ENCODE measurements around the gene C9orf85. TPM values are rescaled to one million over a fixed set of nuclear protein-coding genes. Genes with fewer than 3 reads are reported as not detected.
A peak's percentile ranks its signal among the peaks of the same experiment; 100 is the strongest.

Gene C9orf85
- total and polyA plus RNA-seq, 9 of the 15 experiments (the other 6 are each of a cell fraction or from before 2014, with no cell fraction given) = 6.7 to 17.6 (median 13.0) TPM

- peak; percentile 48; the same call in 1 of the 2 replicates for TF ChIP-seq FOXM1 (IDR thresholded peaks at IDR 0.05; ENCODE audit: low read depth)
- TF ChIP-seq FOXM1 (CRISPR knock-in tag; IDR thresholded peaks at IDR 0.05; ENCODE audit: low read depth) = no peak
- no peak for TF ChIP-seq ELF1 (tag; IDR thresholded peaks at IDR 0.05)
- TF ChIP-seq L3MBTL2 (IDR thresholded peaks at IDR 0.05) = peak; percentile 20; the same call in 1 of the 2 replicates
- TF ChIP-seq CHAMP1 (IDR thresholded peaks at IDR 0.05) = no peak
- no peak for TF ChIP-seq ZNF354B (CRISPR knock-in tag; IDR thresholded peaks at IDR 0.05)
Measured at GRCh38 chr9:71955300-71955915, 44.0 kb downstream of the C9orf85 start (continued).

GRCh38 chr9:71962328-71962727 lies 50.9 kb downstream of the C9orf85 start:
- FAIRE-seq = no peak

More at GRCh38 chr9:71962328-71962727, 50.9 kb downstream of the C9orf85 start:
- 97% methylated on average over 4 of the region's 4 CpGs for WGBS (ENCODE audit: insufficient coverage, low coverage, missing lambda C conversion rate)
- no TSS peak for BruUV-seq (replicated peaks)
- Histone ChIP-seq H3K36me3 (ENCODE audit: control insufficient read depth, insufficient read depth, low read length) (no peaks in the 10 kb centered on the region), H3K27me3 (ENCODE audit: control insufficient read depth in 2 of 2, insufficient read depth in 2 of 2, low read length in 2 of 2) (no peaks in the 10 kb centered on the region), H3K9me3 (replicated peaks; ENCODE audit: control insufficient read depth, insufficient read depth, low read depth, low read length) (no peaks in the 10 kb centered on the region), H3K9ac (ENCODE audit: insufficient read depth in 1 of 2, low read depth in 2 of 2, low read length in 2 of 2) (no peak overlapping the region), H3K9me1 (ENCODE audit: control insufficient read depth, insufficient read depth, low read length) (no peaks in the 10 kb centered on the region), H3K4me2 (ENCODE audit: insufficient read depth, low read length) (no peak overlapping the region), H3K4me1 (replicated peaks in 1 of 2; ENCODE audit: control insufficient read depth in 2 of 2, insufficient read depth in 2 of 2, low read length in 2 of 2) (no peaks in the 10 kb centered on the region), H2AFZ (ENCODE audit: low read depth, low read length) (no peak overlapping the region), H4K20me1 (replicated peaks; ENCODE audit: control insufficient read depth, insufficient read depth, low read length) (no peaks in the 10 kb centered on the region), H3K4me3 (no peak overlapping the region), H3K27ac (ENCODE audit: extremely low read depth, low read depth, low read length) (no peak overlapping the region), H3K79me2 (ENCODE audit: control insufficient read depth, insufficient read depth, low read length) (no peaks in the 10 kb centered on the region)
- POLR2A ChIA-PET = no interaction called here
- DNase-seq (ENCODE audit: extremely low read depth in 1 of 4, low spot score in 3 of 4) = no peak
- in situ Hi-C loops (cut with MboI) (no loop called here), intact Hi-C loops (cut with micrococcal nuclease) (no loop called here)
- no peak for TF ChIP-seq NFIX (CRISPR knock-in tag; IDR thresholded peaks at IDR 0.05; ENCODE audit: low read depth)
- no peak for TF ChIP-seq ZNF232 (CRISPR knock-in tag; IDR thresholded peaks at IDR 0.05)
- no peak for TF ChIP-seq POLR2H (tag; IDR thresholded peaks at IDR 0.05; ENCODE audit: low read depth)
- no peak for TF ChIP-seq ARNT (IDR thresholded peaks at IDR 0.05)
- TF ChIP-seq HMGN3 (IDR thresholded peaks at IDR 0.05; ENCODE audit: borderline replicate concordance, extremely low read depth, insufficient read length, low read depth, low read length) = no peak
- TF ChIP-seq HINFP (tag; conservative IDR thresholded peaks at IDR 0.05; ENCODE audit: low read depth) = no peak
- TF ChIP-seq ZBTB49 (CRISPR knock-in tag; IDR thresholded peaks at IDR 0.05; ENCODE audit: borderline replicate concordance) = no peak
- no peak for TF ChIP-seq BACH1 (tag; IDR thresholded peaks at IDR 0.05)
- CTCF ChIA-PET (ENCODE audit: low intra/inter-chr PET ratio) = no interaction called here
- ATAC-seq = no peak
